Osteocyte (in vitro differentiated cells): Measurements from ENCODE around the gene RBM28. TPM values are rescaled to one million over a fixed set of nuclear protein-coding genes. Genes with fewer than 3 reads are reported as not detected.

Source experiments
- DNase-seq: peaks from one replicate; pipeline ENCODE4 v3.0.0; 2021; ENCODE audit warnings: mixed read lengths; ENCODE audit not compliant: unreplicated experiment; ENCODE audit errors: extremely low spot score
- H3K27ac Mint-ChIP-seq: one replicate; pipeline ENCODE4 v1.8.0; 2021; ENCODE audit warnings: mild to moderate bottlenecking, mixed read lengths; ENCODE audit not compliant: unreplicated experiment
- H3K27me3 Mint-ChIP-seq: one replicate; pipeline ENCODE4 v1.8.0; 2021; ENCODE audit warnings: mixed read lengths; ENCODE audit not compliant: unreplicated experiment
- H3K36me3 Mint-ChIP-seq: one replicate; pipeline ENCODE4 v1.8.0; 2021; ENCODE audit warnings: mixed read lengths; ENCODE audit not compliant: unreplicated experiment
- H3K4me1 Mint-ChIP-seq: one replicate; pipeline ENCODE4 v1.8.0; 2021; ENCODE audit warnings: mixed read lengths; ENCODE audit not compliant: unreplicated experiment
- H3K4me3 Mint-ChIP-seq: one replicate; pipeline ENCODE4 v1.8.0; 2021; ENCODE audit warnings: mild to moderate bottlenecking, moderate library complexity, mixed read lengths; ENCODE audit not compliant: unreplicated experiment
- H3K9me3 Mint-ChIP-seq: one replicate; pipeline ENCODE4 v1.8.0; 2021; ENCODE audit warnings: mixed read lengths; ENCODE audit not compliant: unreplicated experiment
- total RNA-seq: library from RNA; stranded (reverse); gene quantifications from 2 replicates; pipeline ENCODE4 v1.2.1, GENCODE V29; 2021
- TF ChIP-seq, protein P1 (sequence below): fragments of 200-600 bp; sonication (generic); IDR thresholded peaks from 2 replicates; pipeline ENCODE4 v1.5.0; 2021; ENCODE audit warnings: antibody characterized with exemption, mild to moderate bottlenecking, moderate library complexity

Gene RBM28
- total RNA-seq, 1 donor from 2014 or later: 45.6 TPM

DNA sequence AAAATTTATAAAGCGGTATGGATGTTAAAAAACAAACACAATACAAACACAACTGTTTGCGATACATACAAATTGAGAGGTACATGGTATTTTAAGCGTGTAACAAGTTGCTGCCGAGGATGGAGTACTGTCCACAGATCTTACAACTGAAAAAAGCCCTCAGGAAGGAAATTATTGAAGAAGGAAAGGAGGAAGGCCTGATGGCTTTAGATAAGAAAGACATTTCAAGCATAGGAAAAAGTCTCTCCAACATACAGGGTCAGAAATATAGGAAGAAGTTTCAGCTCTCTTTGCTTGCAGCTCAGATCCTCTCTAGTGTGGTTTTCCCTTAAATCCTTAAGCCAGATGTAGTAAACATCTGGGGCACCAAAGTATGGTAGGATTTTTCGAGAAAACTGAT, 25.0 kb downstream of the RBM28 start:
- Mint-ChIP-seq H3K9me3 (no peaks in the 10 kb centered on the region), H3K27me3 (no peaks in the 10 kb centered on the region), H3K4me3 (no peak overlapping the region), H3K36me3 (peaks cover 56% of the 10 kb centered on the region), H3K27ac (no peak overlapping the region), H3K4me1 (peaks cover 1% of the 10 kb centered on the region)
- no peak for DNase-seq
- TF ChIP-seq, protein P1, sequence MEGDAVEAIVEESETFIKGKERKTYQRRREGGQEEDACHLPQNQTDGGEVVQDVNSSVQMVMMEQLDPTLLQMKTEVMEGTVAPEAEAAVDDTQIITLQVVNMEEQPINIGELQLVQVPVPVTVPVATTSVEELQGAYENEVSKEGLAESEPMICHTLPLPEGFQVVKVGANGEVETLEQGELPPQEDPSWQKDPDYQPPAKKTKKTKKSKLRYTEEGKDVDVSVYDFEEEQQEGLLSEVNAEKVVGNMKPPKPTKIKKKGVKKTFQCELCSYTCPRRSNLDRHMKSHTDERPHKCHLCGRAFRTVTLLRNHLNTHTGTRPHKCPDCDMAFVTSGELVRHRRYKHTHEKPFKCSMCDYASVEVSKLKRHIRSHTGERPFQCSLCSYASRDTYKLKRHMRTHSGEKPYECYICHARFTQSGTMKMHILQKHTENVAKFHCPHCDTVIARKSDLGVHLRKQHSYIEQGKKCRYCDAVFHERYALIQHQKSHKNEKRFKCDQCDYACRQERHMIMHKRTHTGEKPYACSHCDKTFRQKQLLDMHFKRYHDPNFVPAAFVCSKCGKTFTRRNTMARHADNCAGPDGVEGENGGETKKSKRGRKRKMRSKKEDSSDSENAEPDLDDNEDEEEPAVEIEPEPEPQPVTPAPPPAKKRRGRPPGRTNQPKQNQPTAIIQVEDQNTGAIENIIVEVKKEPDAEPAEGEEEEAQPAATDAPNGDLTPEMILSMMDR: no peak

DNA sequence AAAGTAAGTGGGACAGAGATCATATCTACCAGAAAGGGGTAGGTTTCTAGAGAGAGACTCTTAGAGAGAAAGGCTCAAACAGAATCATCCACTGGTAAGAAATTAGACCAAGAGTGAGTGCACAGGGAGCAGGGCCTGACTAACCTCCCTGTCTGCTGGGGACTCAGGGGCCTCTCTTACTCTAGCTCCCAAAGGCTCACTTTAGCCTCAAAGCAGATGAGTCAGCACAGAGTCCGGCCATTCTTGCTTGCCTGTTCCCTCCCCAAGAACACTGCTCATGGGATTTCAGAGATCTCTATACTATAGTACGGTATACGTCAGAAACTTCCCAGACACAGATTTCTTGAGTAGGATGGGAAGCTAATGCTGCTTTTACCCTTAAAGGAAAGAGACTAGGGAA, 32.7 kb downstream of the RBM28 start:
- no peak for DNase-seq
- TF ChIP-seq, protein P1: no peak
- no peaks in the 10 kb centered on the region for H3K9me3 Mint-ChIP-seq
- H3K4me3 Mint-ChIP-seq: no peak overlapping the region
- peaks cover 76% of the 10 kb centered on the region for H3K36me3 Mint-ChIP-seq
- H3K27ac Mint-ChIP-seq: no peak overlapping the region
- H3K4me1 Mint-ChIP-seq: no peaks in the 10 kb centered on the region
- no peaks in the 10 kb centered on the region for H3K27me3 Mint-ChIP-seq

DNA sequence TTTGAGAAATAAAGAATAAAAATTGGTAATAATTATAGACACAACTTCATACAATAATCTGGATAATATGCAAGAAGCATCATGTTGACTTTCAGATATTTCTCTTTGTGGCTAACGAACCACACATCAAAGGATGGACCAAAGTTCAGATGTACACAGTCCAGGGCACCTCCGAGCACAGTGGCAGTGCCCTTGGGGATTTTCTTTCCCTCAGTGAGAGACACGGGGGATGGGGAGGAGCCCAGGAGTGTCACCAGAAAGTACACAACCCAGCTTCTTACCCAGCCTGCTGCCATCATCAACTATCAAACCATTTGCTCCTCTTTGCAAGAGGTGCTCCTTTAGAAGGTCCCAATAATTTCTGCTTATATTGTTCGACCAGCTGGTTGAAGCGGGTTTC, 33.2 kb downstream of the RBM28 start:
- H3K4me1 Mint-ChIP-seq: no peaks in the 10 kb centered on the region
- DNase-seq: no peak
- TF ChIP-seq, protein P1: no peak
- no peak overlapping the region for H3K27ac Mint-ChIP-seq
- H3K9me3 Mint-ChIP-seq: no peaks in the 10 kb centered on the region
- no peak overlapping the region for H3K4me3 Mint-ChIP-seq
- peaks cover 72% of the 10 kb centered on the region for H3K36me3 Mint-ChIP-seq
- H3K27me3 Mint-ChIP-seq: no peaks in the 10 kb centered on the region

DNA sequence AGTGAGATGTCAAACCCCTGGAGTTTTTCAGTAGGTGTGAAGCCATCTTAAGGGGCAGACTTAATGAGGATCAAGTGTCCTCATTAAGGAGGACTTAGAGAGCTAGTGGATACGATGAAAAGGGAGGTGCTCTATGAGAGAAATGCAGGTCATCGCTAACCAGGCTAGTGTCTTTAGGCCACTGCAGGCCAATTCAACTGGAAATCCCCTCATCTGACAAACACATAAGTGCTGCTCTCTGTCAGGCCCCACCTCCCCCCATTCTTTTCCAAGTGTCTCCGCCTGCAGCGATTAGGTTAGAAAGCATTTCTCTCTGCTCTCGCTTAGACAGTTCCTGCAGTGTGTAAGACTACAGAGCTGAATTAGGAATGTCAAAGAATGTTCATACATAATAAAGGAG, 33.7 kb downstream of the RBM28 start:
- Mint-ChIP-seq H3K9me3 (no peaks in the 10 kb centered on the region), H3K36me3 (peaks cover 71% of the 10 kb centered on the region), H3K4me3 (no peak overlapping the region), H3K4me1 (no peaks in the 10 kb centered on the region), H3K27ac (no peak overlapping the region), H3K27me3 (no peaks in the 10 kb centered on the region)
- no peak for DNase-seq
- TF ChIP-seq, protein P1: no peak

DNA sequence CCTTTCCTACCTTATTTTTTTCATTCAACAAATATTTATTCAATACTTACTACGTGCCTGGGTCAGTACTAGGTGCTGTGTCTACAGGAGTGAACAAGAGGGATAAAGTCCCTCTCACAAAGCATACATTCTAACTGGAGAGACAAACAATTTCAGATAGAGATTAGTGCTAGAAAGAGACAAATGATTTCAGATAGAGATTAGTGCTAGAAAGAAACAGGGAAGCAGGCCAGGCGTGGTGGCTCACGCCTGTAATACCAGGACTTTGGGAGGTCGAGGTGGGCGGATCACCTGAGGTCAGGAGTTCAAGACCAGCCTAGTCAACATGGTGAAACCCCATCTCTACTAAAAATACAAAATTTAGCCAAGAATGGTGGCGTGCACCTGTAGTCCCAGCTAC, 34.6 kb downstream of the RBM28 start:
- Mint-ChIP-seq H3K27ac (no peak overlapping the region), H3K4me3 (no peak overlapping the region), H3K4me1 (no peaks in the 10 kb centered on the region), H3K36me3 (peaks cover 66% of the 10 kb centered on the region), H3K9me3 (no peaks in the 10 kb centered on the region), H3K27me3 (no peaks in the 10 kb centered on the region)
- TF ChIP-seq, protein P1: no peak
- DNase-seq: no peak
